Measurements from ENCODE around the gene ZNF785. TPM values are rescaled to one million over a fixed set of nuclear protein-coding genes. Genes with fewer than 3 reads are reported as not detected.

The ZNF785 gene
- total and polyA plus RNA-seq, 2 of the 13 experiments (the other 11 are each of a cell fraction or from before 2014, with no cell fraction given), result 0.01 TPM; not detected in 1

DNA sequence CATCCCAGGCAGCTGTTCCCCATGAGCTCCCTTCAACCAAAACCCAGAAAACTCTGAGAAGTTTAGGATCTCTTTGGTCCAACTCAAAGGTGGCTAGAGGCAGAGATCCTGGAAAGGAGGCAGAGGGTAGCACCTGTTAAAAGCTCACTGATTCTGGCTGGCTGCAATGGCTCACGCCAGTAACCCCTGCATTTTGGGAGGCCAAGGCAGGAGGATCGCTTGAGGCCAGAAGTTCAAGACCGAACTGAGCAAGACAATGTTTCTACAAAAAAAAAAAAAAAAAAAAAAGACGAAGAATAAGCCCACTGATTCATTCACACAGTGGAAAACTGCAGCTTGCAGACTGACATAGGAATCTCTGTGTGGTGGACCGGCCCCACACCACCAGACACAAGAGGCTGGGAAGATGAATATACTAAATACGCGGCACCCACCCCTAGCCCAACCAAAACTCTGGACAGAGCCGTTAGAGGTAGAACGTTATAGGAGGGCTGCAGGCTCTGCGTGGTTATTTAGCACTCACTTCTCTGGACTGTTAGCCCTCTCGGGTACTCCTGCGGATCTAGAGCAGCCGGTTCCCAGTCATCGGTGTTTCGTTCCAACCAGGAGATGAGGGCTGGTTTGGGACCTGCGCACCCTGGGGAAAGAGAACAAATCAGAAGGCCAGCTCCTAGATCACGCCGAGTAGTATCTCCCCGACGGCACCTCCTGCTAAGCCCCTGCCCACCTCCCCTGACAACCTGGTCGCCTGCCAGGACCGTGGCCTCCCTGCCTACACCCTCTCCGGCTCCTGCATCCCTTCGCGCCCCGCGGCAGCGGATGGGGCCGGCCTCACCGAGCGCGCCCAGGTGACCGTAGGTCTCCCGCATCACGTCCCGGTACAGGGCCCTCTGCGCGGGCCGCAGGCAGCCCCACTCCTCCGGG lies 23.8 kb upstream of the ZNF785 start (continued):
- TF ChIP-seq, protein P1, sequence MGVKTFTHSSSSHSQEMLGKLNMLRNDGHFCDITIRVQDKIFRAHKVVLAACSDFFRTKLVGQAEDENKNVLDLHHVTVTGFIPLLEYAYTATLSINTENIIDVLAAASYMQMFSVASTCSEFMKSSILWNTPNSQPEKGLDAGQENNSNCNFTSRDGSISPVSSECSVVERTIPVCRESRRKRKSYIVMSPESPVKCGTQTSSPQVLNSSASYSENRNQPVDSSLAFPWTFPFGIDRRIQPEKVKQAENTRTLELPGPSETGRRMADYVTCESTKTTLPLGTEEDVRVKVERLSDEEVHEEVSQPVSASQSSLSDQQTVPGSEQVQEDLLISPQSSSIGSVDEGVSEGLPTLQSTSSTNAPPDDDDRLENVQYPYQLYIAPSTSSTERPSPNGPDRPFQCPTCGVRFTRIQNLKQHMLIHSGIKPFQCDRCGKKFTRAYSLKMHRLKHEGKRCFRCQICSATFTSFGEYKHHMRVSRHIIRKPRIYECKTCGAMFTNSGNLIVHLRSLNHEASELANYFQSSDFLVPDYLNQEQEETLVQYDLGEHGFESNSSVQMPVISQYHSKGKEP (CRISPR knock-in tag; IDR thresholded peaks at IDR 0.05), result no peak
- TF ChIP-seq, protein P2, sequence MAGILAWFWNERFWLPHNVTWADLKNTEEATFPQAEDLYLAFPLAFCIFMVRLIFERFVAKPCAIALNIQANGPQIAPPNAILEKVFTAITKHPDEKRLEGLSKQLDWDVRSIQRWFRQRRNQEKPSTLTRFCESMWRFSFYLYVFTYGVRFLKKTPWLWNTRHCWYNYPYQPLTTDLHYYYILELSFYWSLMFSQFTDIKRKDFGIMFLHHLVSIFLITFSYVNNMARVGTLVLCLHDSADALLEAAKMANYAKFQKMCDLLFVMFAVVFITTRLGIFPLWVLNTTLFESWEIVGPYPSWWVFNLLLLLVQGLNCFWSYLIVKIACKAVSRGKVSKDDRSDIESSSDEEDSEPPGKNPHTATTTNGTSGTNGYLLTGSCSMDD (CRISPR knock-in tag; IDR thresholded peaks at IDR 0.05), result no peak
- TF ChIP-seq JARID2 (CRISPR knock-in tag; IDR thresholded peaks at IDR 0.05; ENCODE audit: insufficient replicate concordance) (peak; percentile 32), ASH2L (IDR thresholded peaks at IDR 0.05; ENCODE audit: insufficient read length, low read depth, low read length) (no peak), CENPX (CRISPR knock-in tag; IDR thresholded peaks at IDR 0.05) (no peak), NBN (conservative IDR thresholded peaks at IDR 0.05) (no peak), ZNF772 (CRISPR knock-in tag; IDR thresholded peaks at IDR 0.05) (no peak), TMF1 (CRISPR knock-in tag; IDR thresholded peaks at IDR 0.05; ENCODE audit: low read depth) (no peak), ZBTB20 (CRISPR knock-in tag; IDR thresholded peaks at IDR 0.05; ENCODE audit: borderline replicate concordance, low read depth) (no peak; the same call in 1 of the 2 replicates), ZFP90 (CRISPR knock-in tag; IDR thresholded peaks at IDR 0.05; ENCODE audit: borderline replicate concordance) (no peak; the same call in 1 of the 2 replicates), MIER3 (CRISPR knock-in tag; IDR thresholded peaks at IDR 0.05; ENCODE audit: borderline replicate concordance) (no peak)
- TF ChIP-seq, protein P3, sequence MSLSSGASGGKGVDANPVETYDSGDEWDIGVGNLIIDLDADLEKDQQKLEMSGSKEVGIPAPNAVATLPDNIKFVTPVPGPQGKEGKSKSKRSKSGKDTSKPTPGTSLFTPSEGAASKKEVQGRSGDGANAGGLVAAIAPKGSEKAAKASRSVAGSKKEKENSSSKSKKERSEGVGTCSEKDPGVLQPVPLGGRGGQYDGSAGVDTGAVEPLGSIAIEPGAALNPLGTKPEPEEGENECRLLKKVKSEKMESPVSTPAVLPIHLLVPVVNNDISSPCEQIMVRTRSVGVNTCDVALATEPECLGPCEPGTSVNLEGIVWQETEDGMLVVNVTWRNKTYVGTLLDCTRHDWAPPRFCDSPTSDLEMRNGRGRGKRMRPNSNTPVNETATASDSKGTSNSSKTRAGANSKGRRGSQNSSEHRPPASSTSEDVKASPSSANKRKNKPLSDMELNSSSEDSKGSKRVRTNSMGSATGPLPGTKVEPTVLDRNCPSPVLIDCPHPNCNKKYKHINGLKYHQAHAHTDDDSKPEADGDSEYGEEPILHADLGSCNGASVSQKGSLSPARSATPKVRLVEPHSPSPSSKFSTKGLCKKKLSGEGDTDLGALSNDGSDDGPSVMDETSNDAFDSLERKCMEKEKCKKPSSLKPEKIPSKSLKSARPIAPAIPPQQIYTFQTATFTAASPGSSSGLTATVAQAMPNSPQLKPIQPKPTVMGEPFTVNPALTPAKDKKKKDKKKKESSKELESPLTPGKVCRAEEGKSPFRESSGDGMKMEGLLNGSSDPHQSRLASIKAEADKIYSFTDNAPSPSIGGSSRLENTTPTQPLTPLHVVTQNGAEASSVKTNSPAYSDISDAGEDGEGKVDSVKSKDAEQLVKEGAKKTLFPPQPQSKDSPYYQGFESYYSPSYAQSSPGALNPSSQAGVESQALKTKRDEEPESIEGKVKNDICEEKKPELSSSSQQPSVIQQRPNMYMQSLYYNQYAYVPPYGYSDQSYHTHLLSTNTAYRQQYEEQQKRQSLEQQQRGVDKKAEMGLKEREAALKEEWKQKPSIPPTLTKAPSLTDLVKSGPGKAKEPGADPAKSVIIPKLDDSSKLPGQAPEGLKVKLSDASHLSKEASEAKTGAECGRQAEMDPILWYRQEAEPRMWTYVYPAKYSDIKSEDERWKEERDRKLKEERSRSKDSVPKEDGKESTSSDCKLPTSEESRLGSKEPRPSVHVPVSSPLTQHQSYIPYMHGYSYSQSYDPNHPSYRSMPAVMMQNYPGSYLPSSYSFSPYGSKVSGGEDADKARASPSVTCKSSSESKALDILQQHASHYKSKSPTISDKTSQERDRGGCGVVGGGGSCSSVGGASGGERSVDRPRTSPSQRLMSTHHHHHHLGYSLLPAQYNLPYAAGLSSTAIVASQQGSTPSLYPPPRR (CRISPR knock-in tag; IDR thresholded peaks at IDR 0.05; ENCODE audit: borderline replicate concordance), result peak; percentile 23; the same call in 1 of the 2 replicates
- TF ChIP-seq, protein P4, sequence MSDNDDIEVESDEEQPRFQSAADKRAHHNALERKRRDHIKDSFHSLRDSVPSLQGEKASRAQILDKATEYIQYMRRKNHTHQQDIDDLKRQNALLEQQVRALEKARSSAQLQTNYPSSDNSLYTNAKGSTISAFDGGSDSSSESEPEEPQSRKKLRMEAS (IDR thresholded peaks at IDR 0.05), result no peak; the same call in 1 of the 2 replicates
- TF ChIP-seq, protein P5, sequence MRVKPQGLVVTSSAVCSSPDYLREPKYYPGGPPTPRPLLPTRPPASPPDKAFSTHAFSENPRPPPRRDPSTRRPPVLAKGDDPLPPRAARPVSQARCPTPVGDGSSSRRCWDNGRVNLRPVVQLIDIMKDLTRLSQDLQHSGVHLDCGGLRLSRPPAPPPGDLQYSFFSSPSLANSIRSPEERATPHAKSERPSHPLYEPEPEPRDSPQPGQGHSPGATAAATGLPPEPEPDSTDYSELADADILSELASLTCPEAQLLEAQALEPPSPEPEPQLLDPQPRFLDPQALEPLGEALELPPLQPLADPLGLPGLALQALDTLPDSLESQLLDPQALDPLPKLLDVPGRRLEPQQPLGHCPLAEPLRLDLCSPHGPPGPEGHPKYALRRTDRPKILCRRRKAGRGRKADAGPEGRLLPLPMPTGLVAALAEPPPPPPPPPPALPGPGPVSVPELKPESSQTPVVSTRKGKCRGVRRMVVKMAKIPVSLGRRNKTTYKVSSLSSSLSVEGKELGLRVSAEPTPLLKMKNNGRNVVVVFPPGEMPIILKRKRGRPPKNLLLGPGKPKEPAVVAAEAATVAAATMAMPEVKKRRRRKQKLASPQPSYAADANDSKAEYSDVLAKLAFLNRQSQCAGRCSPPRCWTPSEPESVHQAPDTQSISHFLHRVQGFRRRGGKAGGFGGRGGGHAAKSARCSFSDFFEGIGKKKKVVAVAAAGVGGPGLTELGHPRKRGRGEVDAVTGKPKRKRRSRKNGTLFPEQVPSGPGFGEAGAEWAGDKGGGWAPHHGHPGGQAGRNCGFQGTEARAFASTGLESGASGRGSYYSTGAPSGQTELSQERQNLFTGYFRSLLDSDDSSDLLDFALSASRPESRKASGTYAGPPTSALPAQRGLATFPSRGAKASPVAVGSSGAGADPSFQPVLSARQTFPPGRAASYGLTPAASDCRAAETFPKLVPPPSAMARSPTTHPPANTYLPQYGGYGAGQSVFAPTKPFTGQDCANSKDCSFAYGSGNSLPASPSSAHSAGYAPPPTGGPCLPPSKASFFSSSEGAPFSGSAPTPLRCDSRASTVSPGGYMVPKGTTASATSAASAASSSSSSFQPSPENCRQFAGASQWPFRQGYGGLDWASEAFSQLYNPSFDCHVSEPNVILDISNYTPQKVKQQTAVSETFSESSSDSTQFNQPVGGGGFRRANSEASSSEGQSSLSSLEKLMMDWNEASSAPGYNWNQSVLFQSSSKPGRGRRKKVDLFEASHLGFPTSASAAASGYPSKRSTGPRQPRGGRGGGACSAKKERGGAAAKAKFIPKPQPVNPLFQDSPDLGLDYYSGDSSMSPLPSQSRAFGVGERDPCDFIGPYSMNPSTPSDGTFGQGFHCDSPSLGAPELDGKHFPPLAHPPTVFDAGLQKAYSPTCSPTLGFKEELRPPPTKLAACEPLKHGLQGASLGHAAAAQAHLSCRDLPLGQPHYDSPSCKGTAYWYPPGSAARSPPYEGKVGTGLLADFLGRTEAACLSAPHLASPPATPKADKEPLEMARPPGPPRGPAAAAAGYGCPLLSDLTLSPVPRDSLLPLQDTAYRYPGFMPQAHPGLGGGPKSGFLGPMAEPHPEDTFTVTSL (CRISPR knock-in tag; IDR thresholded peaks at IDR 0.05; ENCODE audit: borderline replicate concordance), result no peak
